H7 (cell line): Measurements from ENCODE around the gene RFT1. TPM values are rescaled to one million over a fixed set of nuclear protein-coding genes. Genes with fewer than 3 reads are reported as not detected.

ENCODE experiments used
- DNase-seq: peaks from one replicate; pipeline ENCODE4 v3.0.0; 2012
- H3K27me3 ChIP-seq: 2 replicates; pipeline ENCODE4 v1.6.0; 2011; ENCODE audit warnings: mild to moderate bottlenecking, low read length; ENCODE audit not compliant: control insufficient read depth, insufficient read depth
- H3K36me3 ChIP-seq: replicated peaks from 2 replicates; pipeline ENCODE4 v1.5.1; 2011; ENCODE audit warnings: low read length; ENCODE audit not compliant: control insufficient read depth, insufficient read depth
- H3K4me3 ChIP-seq: 2 replicates; pipeline ENCODE4 v1.5.1; 2011; ENCODE audit warnings: low read depth, mild to moderate bottlenecking, control low read depth, low read length, moderate library complexity; ENCODE audit not compliant: insufficient read depth
- total RNA-seq: library from RNA; depleted of rRNA; stranded (reverse); fragments of >200 nt; shearing (Covaris generic); gene quantifications from 2 replicates; pipeline ENCODE4 v1.2.3, GENCODE V29; 2014

RFT1 gene
- total RNA-seq, 1 experiment from 2014 or later = 9.5 TPM

DNA sequence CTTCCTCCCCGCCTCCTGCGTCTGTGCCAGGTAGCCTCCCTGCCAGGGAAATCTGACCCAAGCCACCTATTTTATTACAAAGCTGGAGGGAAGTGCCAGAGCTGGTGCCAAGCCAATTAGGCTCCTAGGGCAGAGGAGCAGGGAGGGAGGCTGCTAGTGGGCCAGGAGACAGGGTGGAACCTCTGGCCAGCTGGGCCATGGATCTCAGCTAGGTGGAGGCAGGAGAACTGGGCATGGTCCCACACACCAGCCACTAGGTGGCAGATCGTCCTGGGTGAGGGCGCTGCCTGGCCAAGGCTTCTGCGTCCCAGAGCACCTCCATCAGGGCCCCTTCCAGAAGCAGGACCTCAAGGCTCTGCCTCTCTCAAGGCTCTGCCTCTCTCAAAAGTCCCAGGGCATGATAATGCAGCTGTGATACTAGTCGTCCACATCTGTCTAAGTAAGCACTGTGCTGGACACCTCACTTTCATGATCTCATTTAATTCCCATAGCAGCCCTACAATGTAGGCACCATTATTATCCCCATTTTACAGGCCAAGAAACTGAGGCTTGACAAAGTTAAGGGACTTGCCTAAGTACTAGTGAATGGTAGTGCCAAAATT, 4.5 kb upstream of the RFT1 start:
- no peaks in the 10 kb centered on the region for H3K36me3 ChIP-seq
- no peaks in the 10 kb centered on the region for H3K27me3 ChIP-seq
- DNase-seq = peak; percentile 92
- H3K4me3 ChIP-seq = no peak overlapping the region

DNA sequence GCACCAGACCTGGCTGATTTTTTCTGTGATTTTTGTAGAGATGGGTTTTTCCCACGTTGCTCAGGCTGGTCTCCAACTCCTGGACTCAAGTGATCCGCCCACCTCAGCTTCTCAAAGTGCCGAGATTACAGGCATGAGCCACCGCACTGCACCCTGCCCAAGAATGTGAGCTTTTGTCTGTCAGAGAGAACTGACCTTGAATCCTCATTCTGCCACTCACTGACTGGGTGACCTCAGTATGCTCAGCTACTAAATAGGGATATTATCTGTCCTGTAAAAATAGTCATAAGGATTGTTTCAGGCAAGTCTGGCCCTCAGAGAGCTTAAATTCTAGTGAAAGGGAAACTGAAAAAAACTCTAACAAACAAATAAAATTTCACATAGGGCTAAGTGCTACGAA, 2.1 kb upstream of the RFT1 start:
- no peaks in the 10 kb centered on the region for H3K27me3 ChIP-seq
- no peak overlapping the region for H3K4me3 ChIP-seq

DNA sequence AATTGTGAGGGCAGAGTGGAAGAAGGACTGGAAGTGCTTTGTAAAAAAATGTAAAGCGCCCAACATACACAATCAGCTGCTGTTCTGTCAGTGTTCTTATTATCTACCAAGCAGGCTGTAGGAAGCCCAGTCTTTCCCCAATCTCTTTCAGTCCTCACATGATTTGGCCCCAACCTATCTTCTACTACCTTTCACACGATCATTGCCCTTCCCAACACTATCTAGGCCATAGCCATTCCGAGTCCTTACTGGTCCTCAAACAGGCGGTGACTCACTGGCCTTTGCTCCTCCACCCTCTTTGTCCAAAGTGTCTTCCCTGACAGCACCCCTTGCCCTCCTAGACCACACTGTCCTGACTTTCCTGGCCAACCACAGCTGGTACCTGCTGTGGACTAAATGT, 861 bp upstream of the RFT1 start:
- H3K27me3 ChIP-seq = no peaks in the 10 kb centered on the region
- H3K36me3 ChIP-seq = no peaks in the 10 kb centered on the region
- peak; percentile 6 for DNase-seq
- no peak overlapping the region; the same call in 1 of the 2 replicates for H3K4me3 ChIP-seq

More for the DNA sequence above, 2.1 kb upstream of the RFT1 start:
- H3K36me3 ChIP-seq = no peaks in the 10 kb centered on the region
- DNase-seq = no peak

DNA sequence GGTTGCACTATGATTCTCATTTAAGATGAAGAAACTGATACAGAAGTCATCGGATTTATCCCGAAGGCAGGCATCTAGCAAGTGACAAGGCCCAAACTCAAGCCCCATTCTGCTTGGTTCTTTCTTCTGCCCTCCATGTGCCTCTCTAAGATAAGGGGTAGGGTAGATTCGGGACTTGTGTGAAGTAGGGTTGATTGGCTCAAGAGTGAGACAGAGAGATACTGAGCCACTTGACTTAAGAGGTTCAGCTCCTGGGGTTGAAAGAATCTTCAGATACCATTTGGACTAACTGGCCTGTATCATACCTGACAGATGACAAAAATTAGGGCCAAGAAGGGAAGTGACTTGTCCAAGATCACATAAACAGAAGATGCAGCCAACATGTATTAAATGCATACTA, 891 bp downstream of the RFT1 start:
- peak overlapping the region; percentile 87 for H3K4me3 ChIP-seq
- DNase-seq = no peak
- H3K36me3 ChIP-seq = peaks cover 3% of the 10 kb centered on the region
- H3K27me3 ChIP-seq = no peaks in the 10 kb centered on the region

DNA sequence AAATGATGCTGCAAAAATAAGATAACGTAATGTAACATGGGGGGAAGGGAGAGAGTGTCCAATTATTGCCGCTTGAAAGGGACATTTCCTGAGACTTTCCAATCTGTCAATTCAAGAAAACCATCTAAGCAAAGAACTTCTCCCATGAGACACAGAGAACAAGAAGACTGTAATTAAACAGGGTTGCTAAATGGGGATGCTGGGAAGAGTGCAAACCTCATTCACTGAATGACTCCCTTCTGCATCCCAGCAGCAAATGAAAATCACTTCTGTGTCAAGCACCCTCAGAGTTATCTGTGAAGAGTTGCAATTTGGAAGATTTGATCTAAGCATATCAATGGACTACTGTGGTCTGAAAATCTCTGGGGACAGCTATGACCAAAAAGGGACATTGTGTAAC, 3.6 kb downstream of the RFT1 start:
- no peak for DNase-seq
- no peaks in the 10 kb centered on the region for H3K27me3 ChIP-seq
- H3K36me3 ChIP-seq = peaks cover 13% of the 10 kb centered on the region
- H3K4me3 ChIP-seq = no peak overlapping the region

DNA sequence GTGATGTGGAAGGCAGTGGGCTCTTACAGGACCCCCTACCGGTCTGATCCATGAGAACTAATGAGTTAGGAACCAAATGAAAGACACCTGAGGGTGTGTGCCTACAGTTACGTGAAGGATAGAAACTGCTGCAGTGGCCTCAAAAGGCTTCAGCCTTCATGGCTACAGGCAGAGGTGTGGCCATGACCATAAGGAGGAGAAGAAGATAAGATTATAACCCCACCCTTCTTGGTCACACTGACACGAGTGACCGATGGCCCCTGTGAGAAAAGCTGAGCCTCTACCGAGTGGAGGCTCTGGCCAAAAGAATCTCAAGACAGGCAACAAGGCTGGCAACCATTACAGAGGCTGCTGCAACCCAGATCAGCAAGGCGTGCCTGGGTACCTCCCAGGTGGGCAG, 6.3 kb downstream of the RFT1 start:
- H3K4me3 ChIP-seq = no peak overlapping the region
- no peak for DNase-seq
- no peaks in the 10 kb centered on the region for H3K27me3 ChIP-seq
- peaks cover 21% of the 10 kb centered on the region for H3K36me3 ChIP-seq

DNA sequence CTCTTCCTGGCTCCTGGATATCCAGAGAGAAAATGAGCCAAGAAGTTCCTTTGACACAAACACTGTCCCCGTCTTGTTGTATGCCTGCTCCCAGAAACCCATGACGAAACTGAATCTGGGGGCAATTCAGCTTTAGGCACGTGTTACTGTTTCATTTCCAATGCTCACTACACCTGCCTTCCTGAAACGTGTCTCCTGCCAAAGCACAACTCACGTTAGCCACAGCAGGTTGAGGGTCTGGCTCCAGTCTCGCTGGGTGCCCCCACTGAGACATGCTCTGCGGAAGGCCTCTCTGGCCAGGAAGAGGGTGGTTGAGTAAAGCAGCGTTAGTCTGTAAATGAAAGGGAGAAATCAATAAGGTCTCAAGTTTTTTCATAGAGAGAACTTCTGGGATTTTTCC, 6.7 kb downstream of the RFT1 start:
- peaks cover 22% of the 10 kb centered on the region for H3K36me3 ChIP-seq
- no peak for DNase-seq
- no peaks in the 10 kb centered on the region for H3K27me3 ChIP-seq
- H3K4me3 ChIP-seq = no peak overlapping the region

DNA sequence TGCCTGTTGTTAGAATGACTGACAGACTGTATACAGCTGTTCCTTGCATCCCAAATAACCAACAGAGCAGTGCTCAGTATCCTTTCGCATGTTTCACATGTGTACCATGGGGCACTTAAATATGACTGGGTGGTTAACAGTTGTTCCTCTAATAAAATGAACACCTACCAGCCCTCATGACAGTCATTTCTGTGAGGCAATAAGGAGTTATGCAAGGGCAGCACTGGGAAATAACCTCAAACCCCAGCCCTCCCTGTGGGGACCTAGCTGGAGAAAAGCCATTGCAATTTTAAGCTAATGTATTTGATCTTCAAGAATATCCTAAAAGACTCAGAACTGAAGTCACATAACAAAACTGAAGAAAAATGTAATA, 7.3 kb downstream of the RFT1 start:
- Histone ChIP-seq H3K36me3 (peaks cover 24% of the 10 kb centered on the region), H3K4me3 (no peak overlapping the region), H3K27me3 (no peaks in the 10 kb centered on the region)
- DNase-seq = no peak

DNA sequence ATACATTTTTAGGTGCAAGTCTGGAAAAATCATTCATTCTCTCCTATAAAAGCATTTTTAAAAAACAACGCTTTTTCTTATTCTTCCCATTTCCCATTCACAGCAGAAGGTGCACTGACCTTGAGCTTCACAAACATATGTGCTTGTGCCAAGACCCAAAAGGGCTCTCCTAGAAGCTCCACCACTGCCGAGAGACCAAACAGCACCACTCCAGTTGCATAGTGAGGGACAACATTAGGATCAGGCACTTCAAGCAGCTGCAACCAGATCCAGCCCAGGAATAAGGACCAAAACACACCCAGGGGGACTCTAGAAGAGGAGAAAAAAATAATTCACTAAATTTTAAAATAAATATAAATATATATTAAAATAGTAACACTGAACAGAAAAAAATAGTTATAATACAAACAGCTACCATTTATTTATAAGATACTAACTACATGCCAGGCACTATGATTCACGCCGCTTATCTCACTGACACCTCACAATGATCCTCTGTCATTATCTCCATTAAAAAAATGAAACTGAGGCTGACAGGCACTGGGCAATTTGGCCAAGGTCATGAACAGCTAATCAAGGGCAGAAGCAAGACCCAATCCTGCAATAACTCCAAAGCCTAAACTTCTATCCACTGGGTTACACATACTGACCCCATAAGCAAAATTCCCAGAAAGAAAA, 7.8 kb downstream of the RFT1 start:
- peaks cover 26% of the 10 kb centered on the region for H3K36me3 ChIP-seq
- no peak overlapping the region for H3K4me3 ChIP-seq
- H3K27me3 ChIP-seq = no peaks in the 10 kb centered on the region
- no peak for DNase-seq

DNA sequence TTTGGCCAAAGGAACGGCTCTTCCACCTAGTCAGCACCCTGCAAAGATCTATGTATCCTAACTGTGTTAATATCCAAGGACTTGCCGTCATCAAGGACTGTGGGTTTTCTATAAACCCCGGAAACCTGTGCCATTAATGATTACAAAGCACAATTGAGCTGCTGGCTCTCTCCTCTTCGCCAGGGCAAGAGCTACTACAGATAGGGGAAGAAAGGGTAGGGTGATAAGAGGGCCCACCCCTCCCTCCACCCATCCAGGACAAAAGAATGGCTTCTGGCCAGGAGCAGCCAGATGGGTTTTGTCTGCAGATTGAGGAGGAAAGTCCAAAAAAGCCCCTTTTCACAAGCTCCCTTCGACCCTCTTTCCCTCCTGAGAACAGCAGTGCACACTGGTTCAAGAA, 9.9 kb downstream of the RFT1 start:
- peaks cover 26% of the 10 kb centered on the region for H3K36me3 ChIP-seq
- H3K4me3 ChIP-seq = no peak overlapping the region
- DNase-seq = no peak
- H3K27me3 ChIP-seq = no peaks in the 10 kb centered on the region

DNA sequence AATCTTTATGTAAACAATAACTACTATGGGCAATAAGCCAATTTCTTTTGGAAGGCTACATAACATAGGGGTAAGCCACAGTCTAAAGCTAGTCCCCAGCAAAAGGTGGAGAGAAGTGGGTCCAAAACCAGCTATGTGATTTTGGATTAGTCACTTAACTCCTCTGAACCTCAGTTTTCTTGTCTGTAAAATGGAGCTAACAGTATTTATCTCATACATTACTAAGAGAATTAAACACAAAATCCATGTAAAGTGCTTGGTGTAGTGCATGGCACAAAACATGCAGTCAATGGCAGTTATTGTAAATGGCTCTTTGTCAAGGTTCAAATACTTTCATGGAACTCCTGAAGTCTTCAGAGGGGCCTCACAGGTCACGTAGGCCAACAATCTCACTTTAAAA, 13.3 kb downstream of the RFT1 start:
- Histone ChIP-seq H3K36me3 (peaks cover 17% of the 10 kb centered on the region), H3K27me3 (no peaks in the 10 kb centered on the region), H3K4me3 (no peak overlapping the region)
- no peak for DNase-seq

DNA sequence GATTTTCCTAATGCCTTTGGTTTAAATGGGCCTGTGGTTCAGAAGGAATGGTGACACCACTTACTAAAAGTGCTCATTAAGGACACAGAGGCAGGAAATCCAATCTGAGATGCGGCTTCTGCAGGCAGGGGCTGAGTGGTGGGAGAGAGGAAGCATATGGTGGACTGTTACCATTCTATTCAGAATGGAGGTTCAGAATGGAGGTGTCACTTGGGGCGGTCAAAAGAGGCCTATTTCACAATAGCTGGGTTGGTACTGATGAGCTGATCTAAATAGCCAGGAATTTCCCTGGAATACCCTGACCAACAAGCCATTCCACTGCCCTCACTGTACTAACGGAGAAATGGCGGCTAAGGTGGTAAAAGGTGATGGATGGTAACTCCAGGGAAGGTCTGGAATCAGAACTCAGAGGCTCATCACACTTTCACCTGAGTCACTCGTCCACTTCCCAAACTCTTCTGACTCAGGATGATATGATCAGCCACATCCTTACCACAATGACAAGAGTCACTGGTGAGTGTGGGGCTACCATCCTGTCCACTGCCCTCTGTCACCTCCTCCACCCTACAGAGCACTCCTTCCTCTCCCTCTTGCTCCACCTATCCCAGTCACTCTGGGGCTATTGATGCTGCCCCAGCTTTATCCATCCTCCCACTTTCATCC, 15.7 kb downstream of the RFT1 start:
- DNase-seq = no peak

DNA sequence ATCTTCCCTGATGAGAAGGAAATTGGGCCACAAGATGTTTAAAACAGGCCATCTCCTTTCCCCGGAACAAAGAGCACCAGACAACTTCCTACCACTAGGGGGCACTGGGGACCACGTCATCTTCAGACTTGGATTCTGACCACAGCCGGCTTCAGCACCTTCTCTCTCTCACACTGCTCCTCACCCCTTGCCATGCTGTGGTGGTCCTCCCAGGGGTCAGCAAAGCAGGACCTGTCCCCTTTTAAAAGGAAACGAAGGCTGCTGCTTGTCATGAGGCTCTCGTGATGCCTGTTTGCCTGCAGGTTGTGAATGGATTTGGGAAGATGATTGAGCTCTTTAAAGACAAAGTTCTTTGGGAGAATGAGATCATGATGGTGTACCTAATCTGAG, 16.2 kb downstream of the RFT1 start:
- H3K27me3 ChIP-seq = no peaks in the 10 kb centered on the region
- no peak overlapping the region for H3K4me3 ChIP-seq
- H3K36me3 ChIP-seq = peaks cover 9% of the 10 kb centered on the region
- DNase-seq = peak; percentile 82

More for the DNA sequence above, 15.7 kb downstream of the RFT1 start:
- no peak overlapping the region for H3K4me3 ChIP-seq
- peaks cover 10% of the 10 kb centered on the region for H3K36me3 ChIP-seq
- no peaks in the 10 kb centered on the region for H3K27me3 ChIP-seq

DNA sequence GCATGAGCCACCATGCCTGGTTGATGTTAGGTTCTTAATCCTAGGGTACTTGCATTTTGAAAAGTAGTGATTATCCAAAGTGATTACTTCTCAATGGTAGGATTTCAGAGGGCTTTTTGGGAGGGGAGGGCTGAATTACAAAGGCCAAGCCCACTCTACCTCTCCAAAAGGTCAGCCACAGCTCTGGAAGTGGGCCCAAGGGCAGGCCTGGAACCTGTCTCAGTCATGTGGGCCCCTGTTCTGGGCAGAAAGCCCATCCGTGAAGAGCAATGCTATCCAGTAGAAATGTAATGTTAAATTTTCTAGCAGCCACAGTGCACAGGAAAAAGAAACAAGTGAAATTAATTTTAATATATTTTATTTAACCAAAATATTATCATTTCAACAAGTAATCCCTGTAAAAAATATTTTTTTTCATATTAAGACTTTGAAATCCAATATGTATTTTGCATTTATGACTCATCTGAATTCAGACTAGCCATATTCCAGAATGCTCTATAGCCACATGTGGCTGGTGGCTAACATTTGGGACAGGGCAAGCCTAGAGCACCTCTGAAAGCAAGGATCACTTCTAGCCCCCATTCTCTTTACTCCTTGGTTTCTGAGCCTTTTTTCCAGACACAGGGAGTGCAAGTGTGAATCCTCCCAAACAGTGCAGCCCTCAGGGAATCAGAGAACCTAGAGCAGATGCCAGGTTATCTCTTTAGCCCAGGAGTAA, 16.8 kb downstream of the RFT1 start:
- peaks cover 7% of the 10 kb centered on the region for H3K36me3 ChIP-seq
- no peak for DNase-seq
- no peaks in the 10 kb centered on the region for H3K27me3 ChIP-seq
- H3K4me3 ChIP-seq = no peak overlapping the region

DNA sequence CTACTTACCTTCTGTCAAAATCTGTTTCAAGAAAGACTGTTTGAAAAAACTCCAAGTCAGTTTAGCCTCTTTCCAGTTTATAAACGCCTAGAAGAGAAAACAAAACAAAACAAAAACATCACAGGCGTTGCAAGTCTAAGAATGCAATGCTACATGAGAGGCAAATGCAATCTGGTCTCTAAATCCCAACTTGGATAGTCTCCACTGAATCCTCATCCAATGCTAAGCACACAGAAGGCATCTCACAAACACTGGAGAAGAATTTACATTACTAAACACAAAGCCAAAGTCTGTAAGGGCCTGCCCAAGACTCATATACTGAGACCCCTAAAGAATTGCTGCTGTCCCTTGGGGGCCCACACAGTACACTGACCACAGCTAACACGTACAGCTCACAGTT, 18.4 kb downstream of the RFT1 start:
- no peak for DNase-seq
- Histone ChIP-seq H3K36me3 (peaks cover 3% of the 10 kb centered on the region; the same call in 1 of the 2 replicates), H3K27me3 (no peaks in the 10 kb centered on the region), H3K4me3 (no peak overlapping the region)
